Stimulated activated CD4-positive, alpha-beta T cell treated with anti-CD3 and anti-CD28 coated beads, Interleukin-12 subunit alpha, Interleukin-12 subunit beta, amount 100 ng/mL, for 48 hours (primary cell): ENCODE results near the gene XCR1.
"Not testable (repeated sequence)": the region's sequence is repeated elsewhere in the genome, so short reads cannot be mapped to it uniquely, and the experiment has no call there.

Experiments
- DNase-seq, 3 donors: peaks; one replicate each; pipeline ENCODE4 v3.0.0-alpha.2; 2020; ENCODE audit warnings: low read depth in 2 of 3, low spot score in 1 of 3

The XCR1 gene

DNA sequence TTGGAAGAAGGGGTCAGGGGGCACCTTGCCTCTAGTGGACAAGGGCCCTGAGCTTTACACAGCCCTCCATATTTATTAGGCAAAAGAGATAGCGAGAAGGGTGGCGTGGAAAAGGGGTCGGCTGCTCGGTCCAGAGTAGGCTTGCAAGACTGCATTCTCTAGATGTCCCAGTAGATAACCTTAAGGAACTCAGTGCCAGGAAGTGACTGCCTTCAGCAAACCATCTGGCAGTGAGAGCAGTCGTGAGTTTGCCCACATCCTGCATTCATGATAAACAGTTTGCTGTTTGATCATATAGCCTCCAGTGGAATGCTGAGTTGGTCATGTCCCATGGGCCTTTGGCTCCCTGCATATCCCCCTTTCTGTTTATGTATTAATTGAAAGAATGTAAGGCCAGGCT lies 18.9 kb upstream of the XCR1 start:
- not testable (repeated sequence) for DNase-seq

DNA sequence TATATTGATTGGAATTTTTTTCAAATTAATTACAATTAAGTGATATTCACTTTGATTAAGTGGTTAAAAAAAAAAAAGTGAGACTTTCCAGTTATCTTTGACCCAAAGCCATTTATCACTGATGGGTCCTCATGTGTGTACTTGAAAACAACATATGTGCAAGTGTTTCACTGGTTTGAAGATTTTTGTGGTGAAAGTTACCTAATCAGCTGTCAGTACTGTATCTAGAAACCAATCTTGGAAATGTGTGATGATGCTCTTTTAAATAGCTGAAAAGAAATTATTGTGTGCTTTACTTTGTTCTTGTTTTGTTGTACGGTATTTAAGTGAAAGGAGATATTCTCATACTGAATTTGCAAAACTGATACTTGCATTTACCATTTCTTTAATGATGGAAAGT lies 11.6 kb upstream of the XCR1 start:
- no peak for DNase-seq

DNA sequence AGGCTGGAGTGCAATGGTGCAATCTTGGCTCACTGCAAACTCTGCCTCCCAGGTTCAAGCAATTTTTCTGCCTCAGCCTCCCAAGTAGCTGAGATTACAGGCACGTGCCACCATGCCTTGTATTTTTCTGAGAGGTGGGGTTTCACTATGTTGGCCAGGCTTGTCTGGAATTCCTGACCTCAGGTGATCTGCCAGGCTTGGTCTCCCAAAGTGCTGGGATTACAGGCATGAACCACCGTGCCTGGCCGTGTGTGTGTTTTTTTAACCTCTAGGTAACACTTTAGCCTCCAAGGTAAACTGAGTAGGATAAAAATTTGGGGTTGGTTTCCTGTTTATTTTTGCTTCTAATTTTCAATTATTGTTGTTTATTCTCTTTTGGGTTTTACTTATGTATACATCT lies 10.8 kb upstream of the XCR1 start:
- DNase-seq = not testable (repeated sequence)

DNA sequence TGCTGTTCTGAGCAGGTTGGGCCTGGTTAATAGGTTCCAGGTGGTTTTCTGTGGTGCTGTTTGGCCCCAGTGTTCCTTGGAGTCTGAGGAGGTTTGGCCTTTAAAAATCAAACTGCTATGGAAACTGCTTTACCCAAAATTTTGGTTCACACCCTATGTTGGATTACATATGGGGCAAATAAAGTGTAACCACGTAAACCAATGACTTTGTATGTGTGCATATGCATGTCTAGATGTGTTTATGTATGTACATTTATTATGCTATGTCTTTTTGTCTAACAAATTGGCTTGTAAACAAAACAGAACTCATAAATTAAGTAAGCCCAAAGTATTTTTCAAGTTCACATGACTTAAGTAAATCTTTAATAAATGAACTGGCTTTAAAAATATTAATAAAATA lies 8.9 kb upstream of the XCR1 start:
- no peak for DNase-seq

DNA sequence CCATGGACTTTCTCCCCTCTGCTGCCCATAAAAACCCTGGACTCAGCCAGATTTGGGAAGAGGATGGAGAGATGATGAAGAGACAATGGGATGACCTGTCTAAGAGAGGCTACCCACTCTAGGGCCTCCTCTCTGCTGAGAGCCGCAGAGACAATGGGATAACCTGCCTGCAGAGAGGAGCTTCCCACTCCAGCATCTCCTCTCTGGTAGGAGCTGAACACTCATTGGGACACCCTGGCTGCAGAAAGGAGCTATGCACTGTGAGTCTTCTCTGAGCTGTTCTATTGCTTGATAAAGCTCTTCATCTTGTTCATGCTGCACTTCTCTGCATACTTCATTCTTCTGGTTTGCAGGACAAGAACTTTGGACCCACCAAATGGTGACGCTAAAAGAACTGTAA lies 4.5 kb upstream of the XCR1 start:
- DNase-seq = no peak

DNA sequence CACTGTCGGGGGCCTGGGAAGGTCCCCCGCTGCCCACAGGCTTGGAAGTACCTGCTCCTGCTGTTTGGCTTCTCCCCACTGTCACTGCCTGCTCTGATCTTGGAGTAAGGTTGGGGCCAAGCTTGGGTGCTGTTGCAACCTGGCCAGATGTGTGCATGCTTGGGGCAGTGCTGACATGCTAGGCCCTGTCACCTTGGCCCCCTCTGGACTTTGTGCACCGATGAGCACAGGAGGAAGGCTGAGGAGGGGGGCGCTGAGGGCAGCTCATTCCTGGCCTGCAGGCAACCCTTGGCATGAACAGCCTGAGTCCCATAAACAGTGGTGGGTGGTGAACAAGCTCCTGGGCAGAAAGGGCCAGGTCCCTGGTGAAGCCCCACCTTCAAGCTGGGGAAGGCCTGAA lies 4.0 kb upstream of the XCR1 start:
- no peak for DNase-seq

DNA sequence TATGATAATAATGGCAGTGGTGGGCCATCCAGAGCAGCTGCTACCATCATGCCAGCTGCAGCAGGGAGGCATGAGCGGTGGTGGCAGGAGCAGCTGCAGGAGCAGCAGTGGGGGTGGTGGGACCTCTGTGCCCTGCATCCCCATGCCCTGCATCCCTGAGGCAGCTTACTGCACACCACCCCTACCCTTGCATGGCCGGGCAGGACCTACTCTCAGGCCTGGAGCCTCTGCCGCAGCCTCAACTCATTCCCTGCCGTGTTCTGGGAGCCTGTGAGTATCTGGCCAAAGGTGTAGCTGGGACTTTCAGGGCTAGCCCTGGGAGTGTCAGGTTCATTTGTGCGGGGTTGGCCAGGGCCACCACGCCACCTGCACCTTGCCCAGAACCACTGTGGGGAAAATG lies 3.3 kb upstream of the XCR1 start:
- DNase-seq = no peak

DNA sequence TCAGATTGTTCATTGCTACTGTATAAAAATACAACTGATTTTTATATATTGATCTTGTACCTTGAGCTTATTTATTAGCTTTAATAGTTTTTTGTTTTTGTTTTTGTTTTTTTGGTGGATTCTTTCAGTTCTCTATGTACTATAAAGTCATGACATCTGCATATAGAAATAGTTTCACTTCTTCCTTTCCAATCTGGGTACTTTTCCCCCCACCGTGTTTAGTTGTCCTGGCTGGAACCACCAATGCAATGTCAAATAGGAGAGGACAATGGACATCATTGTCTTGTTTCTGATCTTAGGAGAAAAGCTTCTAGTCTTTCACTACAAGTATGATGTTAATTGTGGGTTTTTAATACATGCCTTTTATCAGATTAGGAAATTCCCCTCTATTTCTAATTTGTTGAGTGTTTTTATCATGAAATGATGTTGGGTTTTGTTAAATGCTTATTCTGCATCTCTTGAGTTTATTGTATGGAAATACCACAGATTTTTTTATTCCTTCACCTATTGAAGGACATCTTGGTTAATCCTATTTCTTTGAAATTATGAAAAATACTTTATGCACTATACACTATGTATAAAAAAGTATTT lies 2.8 kb upstream of the XCR1 start:
- DNase-seq = no peak

DNA sequence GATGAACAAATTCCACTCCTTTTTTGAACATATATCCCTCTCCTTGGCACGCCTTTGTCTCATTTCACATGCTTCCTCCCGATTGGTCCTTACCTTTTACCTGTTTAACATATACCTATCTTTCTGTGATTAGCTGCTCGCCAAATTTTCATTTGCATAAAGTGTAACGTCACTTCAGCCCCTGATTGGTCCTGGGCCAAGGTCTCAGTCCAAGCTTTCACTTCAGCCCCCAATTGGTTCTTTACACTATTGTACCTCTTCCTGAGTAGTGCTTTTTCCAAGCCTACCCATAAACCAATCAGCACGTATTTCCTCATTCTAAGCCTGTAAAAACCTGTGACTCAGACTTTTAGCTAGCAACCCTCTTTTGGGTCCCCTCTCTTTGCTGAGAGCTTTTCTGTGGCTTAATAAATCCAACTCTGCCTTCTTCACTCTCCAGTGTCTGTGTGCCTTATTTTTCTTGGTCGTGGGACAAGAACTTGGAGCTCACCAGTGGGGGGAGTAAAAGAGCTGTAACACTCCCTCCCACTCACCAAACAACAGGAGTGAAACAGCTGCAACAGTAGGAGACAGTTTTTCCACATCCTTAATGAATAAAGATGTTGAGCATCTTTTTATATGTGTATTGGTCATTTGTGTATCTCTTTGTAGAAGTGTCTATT lies 584 bp upstream of the XCR1 start:
- no peak for DNase-seq

DNA sequence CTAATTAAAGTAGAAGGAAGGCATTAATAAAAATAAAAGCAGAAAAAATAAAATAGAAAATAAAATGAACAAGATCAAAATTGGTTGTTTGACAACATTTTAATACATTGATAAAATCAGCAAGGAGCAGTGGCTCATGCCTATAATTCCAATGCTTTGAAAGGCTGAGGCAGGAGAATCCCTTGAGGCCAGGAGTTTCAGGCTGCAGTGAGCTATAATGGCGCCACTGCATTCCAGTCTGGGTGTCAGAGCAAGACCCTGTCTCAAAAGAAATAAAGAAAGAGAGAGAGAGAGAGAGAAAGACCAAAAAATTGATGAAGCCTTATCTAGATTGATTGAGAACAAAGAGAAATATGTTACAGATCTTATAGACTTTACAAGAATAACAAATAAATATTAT lies 2.1 kb downstream of the XCR1 start:
- no peak for DNase-seq

DNA sequence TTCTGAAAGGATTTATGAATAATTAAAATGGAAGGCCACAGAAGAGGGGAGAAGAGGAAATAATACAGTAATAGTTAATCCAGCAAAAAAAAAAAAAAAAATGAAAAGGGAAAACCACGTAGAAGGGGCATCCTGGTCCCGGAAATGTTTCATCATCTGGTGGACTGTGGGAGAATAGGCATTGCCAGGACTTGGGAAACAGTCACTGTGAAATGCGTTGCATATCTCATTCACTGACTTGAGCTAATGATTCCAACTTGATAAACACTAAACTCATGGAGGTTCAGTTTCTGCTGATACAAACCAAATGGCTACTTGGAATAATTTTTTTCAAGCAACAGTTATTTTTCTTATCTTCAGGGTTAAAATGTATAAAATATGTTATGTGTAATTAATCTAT lies 3.2 kb downstream of the XCR1 start:
- no peak for DNase-seq

DNA sequence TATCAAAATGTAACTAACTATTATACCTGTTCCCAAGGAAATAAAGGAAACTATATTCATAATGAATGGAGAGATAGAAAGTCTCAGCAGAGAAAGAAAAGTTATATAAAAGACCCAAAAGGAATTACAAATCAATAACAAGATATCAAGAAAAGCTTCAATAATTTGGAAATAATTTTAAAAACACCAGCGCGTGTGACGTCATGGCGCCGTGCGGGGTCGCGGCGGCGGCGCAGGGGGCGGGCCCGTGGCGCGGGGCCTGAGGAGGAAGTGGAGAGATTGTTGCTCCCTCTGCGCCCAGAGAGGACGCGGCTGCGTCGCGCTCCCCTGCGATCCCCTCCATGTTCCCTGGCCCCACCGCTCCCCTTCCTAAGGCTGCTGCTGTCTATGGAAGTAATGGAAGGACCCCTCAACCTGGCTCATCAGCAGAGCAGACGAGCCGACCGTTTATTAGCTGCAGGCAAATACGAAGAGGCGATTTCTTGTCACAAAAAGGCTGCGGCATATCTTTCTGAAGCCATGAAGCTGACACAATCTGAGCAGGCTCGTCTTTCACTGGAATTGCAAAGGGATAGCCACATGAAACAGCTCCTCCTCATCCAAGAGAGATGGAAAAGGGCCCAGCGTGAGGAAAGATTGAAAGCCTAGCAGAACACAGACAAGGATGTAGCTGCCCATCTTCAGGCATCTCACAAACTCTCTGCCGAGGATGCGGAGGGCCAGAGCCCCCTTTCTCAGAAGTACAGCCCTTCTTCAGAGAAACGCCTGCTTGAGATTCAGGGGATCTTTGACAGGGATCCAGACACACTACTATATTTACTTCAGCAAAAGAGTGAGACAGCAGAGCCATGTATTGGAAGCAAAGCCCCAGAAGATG lies 4.1 kb downstream of the XCR1 start:
- DNase-seq = no peak

DNA sequence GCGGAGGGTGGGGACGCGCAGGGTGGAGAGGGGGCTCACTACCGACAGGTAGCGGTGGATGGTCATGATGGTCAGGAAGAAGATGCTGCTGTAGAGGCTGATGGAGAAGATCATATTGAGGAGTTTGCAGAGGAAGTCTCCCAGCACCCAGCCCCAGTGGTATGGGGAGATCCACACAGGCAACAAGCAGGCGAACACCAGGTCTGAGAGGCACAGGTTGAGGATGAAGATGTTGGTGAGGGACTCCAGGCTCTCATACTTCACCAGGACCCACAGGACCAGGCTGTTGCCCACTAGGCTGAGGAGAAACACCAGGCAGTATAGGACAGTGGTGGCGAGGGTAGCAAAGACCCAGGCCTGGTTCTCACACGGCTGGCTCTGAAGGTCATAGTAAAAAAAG lies 5.8 kb downstream of the XCR1 start:
- no peak for DNase-seq

DNA sequence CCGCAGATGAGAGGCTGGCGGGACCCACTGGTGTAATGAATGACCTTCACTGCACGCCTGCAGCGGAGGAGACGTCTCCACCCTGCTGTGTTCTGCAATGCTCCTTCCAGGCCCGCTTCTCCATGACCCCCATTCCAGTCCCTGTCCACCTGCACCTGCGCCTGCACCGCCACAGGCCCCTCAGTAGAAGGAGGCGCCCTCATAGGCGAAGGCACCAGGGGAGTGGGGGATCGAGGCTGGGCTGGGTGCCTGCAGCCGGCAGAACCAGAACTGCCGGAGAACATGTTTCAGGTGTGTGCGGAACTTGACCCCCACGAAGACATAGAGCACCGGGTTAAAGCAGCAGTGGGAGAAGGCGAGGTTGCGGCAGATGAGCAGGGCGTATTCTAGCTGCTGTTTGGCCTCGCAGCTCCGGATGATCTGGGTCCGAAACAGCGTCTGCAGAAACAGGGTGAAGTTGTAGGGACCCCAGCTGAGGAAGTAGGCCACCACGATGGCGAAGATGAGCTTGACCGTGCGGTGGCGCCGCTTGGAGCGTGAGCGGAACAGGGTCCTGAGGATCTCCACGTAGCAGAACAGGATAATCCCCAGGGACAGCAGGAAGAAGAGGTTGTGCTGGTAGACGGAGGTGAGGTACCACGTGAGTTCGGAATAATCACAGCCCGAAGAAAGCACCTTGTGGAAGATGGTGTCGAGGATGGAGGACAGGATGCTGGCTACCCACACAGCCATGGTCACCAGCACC lies 6.3 kb downstream of the XCR1 start:
- no peak for DNase-seq

DNA sequence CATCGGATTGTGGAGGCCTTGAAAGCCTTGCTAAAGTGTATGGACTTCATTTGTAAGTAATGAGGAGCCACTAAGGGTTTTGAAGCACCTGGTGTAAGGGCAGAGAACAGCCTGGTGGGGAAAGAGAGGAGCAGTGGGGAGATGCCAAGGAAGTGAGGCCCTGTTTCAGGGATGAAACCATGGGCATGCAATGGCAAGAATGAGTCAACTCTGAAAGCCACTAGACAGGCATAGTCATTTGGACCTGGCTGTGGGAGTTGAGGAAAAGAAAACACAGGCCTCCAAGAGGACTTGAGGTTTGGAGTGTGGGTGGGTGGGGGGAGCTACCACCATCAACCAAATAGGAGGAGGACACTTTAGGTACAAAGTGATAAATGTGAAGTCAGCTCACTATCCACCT lies 7.6 kb downstream of the XCR1 start:
- peak; percentile 41 to 47 (median 46) for DNase-seq

DNA sequence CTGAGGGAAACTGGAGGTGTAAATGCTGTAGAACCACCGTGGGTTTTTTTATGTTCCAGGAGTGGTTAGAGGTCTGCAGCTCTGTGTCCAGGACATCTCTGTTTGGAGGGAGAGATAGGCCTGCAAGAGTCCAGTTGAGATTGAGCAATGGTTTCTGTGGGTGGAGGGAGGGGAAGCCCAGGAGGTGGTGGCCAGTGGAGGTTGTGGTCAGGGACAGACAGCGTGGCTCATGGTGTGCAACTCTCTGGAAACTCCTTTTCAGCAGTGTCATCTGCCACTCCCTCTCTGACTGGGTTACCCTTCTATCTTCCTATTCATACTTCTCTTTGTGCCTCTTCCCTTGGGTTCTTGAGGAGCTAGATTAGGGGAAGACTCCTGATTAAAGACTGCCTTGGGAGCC lies 9.6 kb downstream of the XCR1 start:
- no peak for DNase-seq

DNA sequence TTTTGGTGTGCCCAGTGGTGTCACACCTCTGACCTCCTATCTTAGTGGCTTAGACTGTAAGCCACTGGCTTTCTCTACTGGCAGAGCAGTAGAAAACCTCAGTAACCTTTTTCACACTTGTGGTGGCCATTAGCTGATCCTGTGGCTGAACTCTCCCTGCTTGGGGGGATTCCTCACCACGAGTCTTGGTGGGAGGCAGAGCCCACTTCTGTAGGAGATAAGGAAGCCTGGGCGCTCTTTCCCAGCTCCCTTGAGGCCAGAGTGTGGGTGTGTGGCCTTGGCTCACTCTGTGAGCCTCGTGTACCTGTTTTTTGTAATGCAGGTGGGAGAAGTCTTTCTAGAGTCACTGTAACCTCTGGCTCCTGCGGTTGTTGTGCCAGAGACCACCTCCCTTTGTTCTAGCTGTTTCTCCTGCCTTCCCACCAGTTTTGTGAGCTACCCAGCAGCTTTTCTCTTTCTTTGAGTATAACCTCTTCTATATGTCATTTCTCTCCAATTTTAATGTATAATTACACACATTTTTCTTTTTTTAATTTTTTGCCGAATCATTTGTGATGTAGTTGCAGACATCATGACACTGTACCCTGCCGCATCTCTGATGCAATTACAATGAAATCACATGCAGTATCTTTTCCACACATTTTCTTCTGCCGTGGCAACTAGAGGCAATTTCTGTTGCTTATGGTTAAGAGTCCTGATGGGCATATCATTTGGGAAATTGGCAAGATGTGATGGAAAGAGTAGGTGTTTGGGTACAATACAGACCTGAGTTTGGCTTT lies 13.8 kb downstream of the XCR1 start:
- DNase-seq = no peak

DNA sequence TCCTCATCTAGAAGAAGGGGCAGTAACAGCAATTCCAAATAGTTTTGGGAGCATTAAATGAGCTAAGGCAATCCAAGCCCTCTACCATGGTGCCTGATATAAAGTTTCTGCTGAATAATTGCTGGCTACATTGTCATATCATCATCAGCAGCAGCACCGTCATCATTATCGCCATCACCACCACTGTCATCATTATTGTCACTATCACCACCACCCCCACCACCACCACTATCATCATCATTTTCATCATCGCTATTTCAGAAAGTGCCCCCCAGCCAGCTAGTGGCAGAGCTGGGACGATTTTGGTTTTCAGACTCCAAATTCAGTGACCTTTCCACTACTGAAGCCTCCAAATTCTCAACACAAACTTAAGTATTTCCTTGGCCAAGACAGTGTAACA lies 15.0 kb downstream of the XCR1 start:
- no peak for DNase-seq

DNA sequence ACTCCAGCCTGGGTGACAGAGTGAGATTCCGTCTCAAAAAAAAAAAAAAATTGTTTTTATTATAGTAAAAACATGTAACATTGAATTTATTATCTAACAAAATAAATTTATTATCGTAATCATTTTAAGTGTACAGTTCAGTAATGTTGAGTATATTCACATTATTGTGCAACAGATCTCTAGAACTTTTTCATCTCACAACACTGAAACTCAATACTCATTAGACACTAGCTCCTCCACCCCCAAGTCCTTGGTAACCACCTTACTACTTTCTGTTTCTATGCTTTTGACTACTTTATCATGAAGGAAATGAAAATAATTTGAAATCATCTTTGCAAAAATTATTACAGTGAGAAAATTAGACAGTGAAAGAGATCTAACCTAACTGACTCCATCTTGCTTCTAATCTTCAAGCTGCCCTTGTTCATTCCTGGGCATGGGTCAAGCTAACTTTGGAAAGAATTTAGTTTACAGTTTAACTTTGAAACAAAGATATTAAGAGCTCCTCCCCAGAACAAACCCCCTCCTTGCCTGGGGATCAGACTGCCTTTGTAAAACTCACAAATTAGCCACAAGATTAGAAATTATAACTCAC lies 16.7 kb downstream of the XCR1 start:
- DNase-seq = no peak

DNA sequence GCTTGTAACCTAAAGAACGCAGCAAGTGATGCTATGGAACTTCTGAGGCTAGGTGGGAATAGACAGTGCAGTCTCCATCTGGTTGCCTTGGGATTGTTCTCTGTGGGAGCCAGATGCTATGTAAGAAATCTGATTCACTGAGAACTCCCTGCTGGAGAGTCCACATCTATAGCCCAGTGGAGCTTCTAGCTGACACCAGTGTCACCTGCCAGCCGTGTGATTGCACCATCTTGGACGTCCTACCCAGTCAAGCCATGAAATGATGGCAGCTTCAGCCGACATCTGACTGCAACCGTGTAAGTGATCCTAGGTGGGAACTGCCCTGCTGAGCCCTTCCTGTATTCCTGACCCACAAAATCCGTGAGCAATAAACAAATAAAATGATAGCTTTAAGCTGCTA lies 19.2 kb downstream of the XCR1 start:
- DNase-seq = no peak

DNA sequence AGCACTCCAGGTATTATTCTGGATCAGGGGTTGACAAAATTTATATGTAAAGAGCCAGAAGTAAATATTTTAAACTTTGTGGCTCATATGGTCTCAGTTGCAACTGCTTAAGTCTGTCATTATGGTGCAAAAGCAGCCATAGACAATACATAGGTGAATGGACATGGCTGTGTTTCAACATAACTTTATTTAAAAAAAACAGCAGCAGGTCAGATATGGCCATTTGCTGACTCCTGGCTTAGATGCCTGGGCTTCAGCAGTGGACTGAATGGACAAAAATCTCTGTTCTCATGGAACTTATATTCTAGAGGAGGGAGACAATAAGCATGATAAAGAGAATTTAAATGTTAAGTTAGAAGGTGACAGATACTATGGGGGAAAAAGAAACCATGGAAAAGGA lies 20.0 kb downstream of the XCR1 start:
- no peak for DNase-seq
